ENCODE results near the gene PBX3.

Gene PBX3

GRCh38 chr9:125756518-125756917 lies 9.3 kb downstream of the PBX3 start:
- Histone ChIP-seq H3K79me2 (ENCODE audit: insufficient read depth, low read length) (no peaks in the 10 kb centered on the region), H3K27me3 (ENCODE audit: low read length) (no peaks in the 10 kb centered on the region), H2AFZ (ENCODE audit: low read depth, low read length, severe bottlenecking) (no peak overlapping the region), H3F3A (ENCODE audit: insufficient read depth) (peaks cover 5% of the 10 kb centered on the region; the same call in 1 of the 2 replicates), H3K9ac (ENCODE audit: low read length) (no peak overlapping the region), H3K4me2 (ENCODE audit: low read depth, low read length, poor library complexity, severe bottlenecking) (no peak overlapping the region), H3K9me3 (ENCODE audit: insufficient read depth, low read length) (no peaks in the 10 kb centered on the region), H3K36me3 (ENCODE audit: low read length) (no peaks in the 10 kb centered on the region; the same call in none of the 2 replicates), H3K4me3 (ENCODE audit: insufficient read depth, low read length, poor library complexity, severe bottlenecking) (no peak overlapping the region), H3K27ac (ENCODE audit: low read depth, low read length) (no peak overlapping the region), H3K9me2 (replicated peaks; ENCODE audit: insufficient read depth, low read length) (no peaks in the 10 kb centered on the region), H4K20me1 (ENCODE audit: low read depth, low read length) (no peaks in the 10 kb centered on the region)
- no peak for TF ChIP-seq EZH2phosphoT487 (conservative IDR thresholded peaks at IDR 0.05; ENCODE audit: low read length)
- TF ChIP-seq CTCF (IDR thresholded peaks at IDR 0.05; ENCODE audit: insufficient read depth, low read length, poor library complexity, severe bottlenecking): no peak

- Histone ChIP-seq H3K4me2 (ENCODE audit: low read depth, low read length, poor library complexity, severe bottlenecking) (no peak overlapping the region), H3K9me2 (replicated peaks; ENCODE audit: insufficient read depth, low read length) (no peaks in the 10 kb centered on the region), H3K4me3 (ENCODE audit: insufficient read depth, low read length, poor library complexity, severe bottlenecking) (no peak overlapping the region), H3K79me2 (ENCODE audit: insufficient read depth, low read length) (no peaks in the 10 kb centered on the region), H4K20me1 (ENCODE audit: low read depth, low read length) (no peaks in the 10 kb centered on the region), H3K27ac (ENCODE audit: low read depth, low read length) (no peak overlapping the region), H3K36me3 (ENCODE audit: low read length) (no peaks in the 10 kb centered on the region; the same call in none of the 2 replicates), H3K9ac (ENCODE audit: low read length) (no peak overlapping the region), H2AFZ (ENCODE audit: low read depth, low read length, severe bottlenecking) (no peak overlapping the region), H3K9me3 (ENCODE audit: insufficient read depth, low read length) (no peaks in the 10 kb centered on the region), H3F3A (ENCODE audit: insufficient read depth) (peaks cover 5% of the 10 kb centered on the region; the same call in 1 of the 2 replicates), H3K27me3 (ENCODE audit: low read length) (no peaks in the 10 kb centered on the region)
- TF ChIP-seq EZH2phosphoT487 (conservative IDR thresholded peaks at IDR 0.05; ENCODE audit: low read length) (no peak), CTCF (IDR thresholded peaks at IDR 0.05; ENCODE audit: insufficient read depth, low read length, poor library complexity, severe bottlenecking) (no peak)
Measured at GRCh38 chr9:125757834-125758233, 10.7 kb downstream of the PBX3 start.

GRCh38 chr9:125758986-125759763 lies 12.0 kb downstream of the PBX3 start:
- Histone ChIP-seq H3K79me2 (ENCODE audit: insufficient read depth, low read length) (no peaks in the 10 kb centered on the region), H3K9me3 (ENCODE audit: insufficient read depth, low read length) (no peaks in the 10 kb centered on the region), H4K20me1 (ENCODE audit: low read depth, low read length) (no peaks in the 10 kb centered on the region), H3K4me3 (ENCODE audit: insufficient read depth, low read length, poor library complexity, severe bottlenecking) (no peak overlapping the region), H3K27ac (ENCODE audit: low read depth, low read length) (no peak overlapping the region), H3K4me2 (ENCODE audit: low read depth, low read length, poor library complexity, severe bottlenecking) (no peak overlapping the region), H3K36me3 (ENCODE audit: low read length) (no peaks in the 10 kb centered on the region; the same call in 1 of the 2 replicates), H3F3A (ENCODE audit: insufficient read depth) (peaks cover 5% of the 10 kb centered on the region; the same call in 1 of the 2 replicates), H2AFZ (ENCODE audit: low read depth, low read length, severe bottlenecking) (no peak overlapping the region), H3K9me2 (replicated peaks; ENCODE audit: insufficient read depth, low read length) (no peaks in the 10 kb centered on the region), H3K9ac (ENCODE audit: low read length) (no peak overlapping the region), H3K27me3 (ENCODE audit: low read length) (no peaks in the 10 kb centered on the region)
- no peak for TF ChIP-seq CTCF (IDR thresholded peaks at IDR 0.05; ENCODE audit: insufficient read depth, low read length, poor library complexity, severe bottlenecking)
- no peak for TF ChIP-seq EZH2phosphoT487 (conservative IDR thresholded peaks at IDR 0.05; ENCODE audit: low read length)
